Panc1 (cell line): ENCODE measurements around the gene NTMT1. TPM values are rescaled to one million over a fixed set of nuclear protein-coding genes. Genes with fewer than 3 reads are reported as not detected.

Experiments used
- ATAC-seq: fragments of 200-7000 bp; cut with Tn5 transposase; 2 replicates; pipeline ENCODE4 v1.9.1; 2020; ENCODE audit warnings: mild to moderate bottlenecking, moderate library complexity
- BruUV-seq: library from RNA; stranded (reverse); fragments of 400-500 nt; replicated peaks from 2 replicates; lab custom pipeline; 2021; lab: Mats Ljungman, UMichigan
- CTCF ChIA-PET: fragments of 300-600 bp; sonication (Branson Sonifier 250); formaldehyde crosslinking; loops from one replicate; lab custom pipeline; 2022; ENCODE audit warnings: antibody characterized with exemption; lab: Charles Lee
- POLR2A ChIA-PET: fragments of 300-600 bp; sonication (Branson Sonifier 250); formaldehyde crosslinking; loops from one replicate; lab custom pipeline; 2022; ENCODE audit warnings: antibody characterized with exemption; lab: Charles Lee
- DNase-seq: peaks from one replicate; pipeline ENCODE4 v3.0.0-alpha.2; 2010; ENCODE audit warnings: low read depth, low spot score
- H3K27ac ChIP-seq: 2 replicates; pipeline ENCODE4 v1.5.1; 2011; ENCODE audit warnings: mild to moderate bottlenecking, low read length, inconsistent platforms
- H3K27me3 ChIP-seq: fragments of 200-500 bp; sonication (Bioruptor generic); 2 replicates; pipeline ENCODE4 v1.6.0; 2014; ENCODE audit warnings: low read length, inconsistent platforms; ENCODE audit not compliant: control insufficient read depth, insufficient read depth
- H3K36me3 ChIP-seq: fragments of 200-500 bp; sonication (Bioruptor generic); 2 replicates; pipeline ENCODE4 v1.5.1; 2014; ENCODE audit warnings: inconsistent platforms, mild to moderate bottlenecking, low read length, moderate library complexity; ENCODE audit not compliant: control insufficient read depth, insufficient read depth
- H3K4me1 ChIP-seq: 2 replicates; pipeline ENCODE4 v1.5.1; 2011; ENCODE audit warnings: inconsistent platforms, mild to moderate bottlenecking, low read length, moderate library complexity; ENCODE audit not compliant: control insufficient read depth, insufficient read depth
- H3K4me3 ChIP-seq, 2 experiments: 2 replicates each; pipeline ENCODE4 v1.5.1; 2011 to 2012; ENCODE audit warnings: low read depth in 2 of 2, low read length in 2 of 2, mild to moderate bottlenecking in 2 of 2, inconsistent platforms in 1 of 2, moderate library complexity in 1 of 2
- H3K9me3 ChIP-seq: fragments of 200-500 bp; sonication (Bioruptor generic); 2 replicates; pipeline ENCODE4 v1.5.1; 2014; ENCODE audit warnings: low read depth, mild to moderate bottlenecking, inconsistent platforms, low read length, moderate library complexity; ENCODE audit not compliant: control insufficient read depth, insufficient read depth
- POLR2AphosphoS5 ChIP-seq: IDR thresholded peaks from 2 replicates; pipeline ENCODE4 v1.6.1; 2012; ENCODE audit warnings: mild to moderate bottlenecking, low read depth, low read length, moderate library complexity
- SIN3A ChIP-seq: IDR thresholded peaks from 2 replicates; pipeline ENCODE4 v1.6.1; 2012; ENCODE audit warnings: low read depth, mild to moderate bottlenecking, low read length, moderate library complexity, borderline replicate concordance; ENCODE audit not compliant: insufficient read depth
- TCF7L2 ChIP-seq: IDR thresholded peaks from 2 replicates; pipeline ENCODE4 v1.6.1; 2011; ENCODE audit warnings: mild to moderate bottlenecking, low read depth, low read length, inconsistent platforms
- in situ Hi-C: cut with HindIII; loops from 2 replicates; pipeline ENCODE4 v1.10.0; 2016; ENCODE audit warnings: low sequenced_read_pairs, low pct_unique_long_range_greater_than_20kb
- intact Hi-C: fragments of 100-400 bp; cut with micrococcal nuclease; formaldehyde crosslinking; loops from one replicate; pipeline ENCODE4 v1.10.0; 2022; ENCODE audit not compliant: unreplicated experiment
- total RNA-seq: library from RNA; stranded (reverse); gene quantifications from one replicate; pipeline ENCODE4 v1.2.1, GENCODE V29; 2021; ENCODE audit not compliant: unreplicated experiment
- TF ChIP-seq, protein P1 (sequence below), 2 experiments: IDR thresholded peaks; 2 replicates each; pipeline ENCODE4 v1.6.1; 2011 to 2012; ENCODE audit warnings: low read depth in 2 of 2, control low read depth in 1 of 2, low read length in 1 of 2, mild to moderate bottlenecking in 1 of 2, moderate library complexity in 1 of 2; ENCODE audit not compliant: insufficient read depth in 1 of 2
- TF ChIP-seq, protein P2 (sequence below): fragments of 450-650 bp; IDR thresholded peaks from 2 replicates; pipeline ENCODE4 v1.5.1; 2017; ENCODE audit warnings: mild to moderate bottlenecking

Gene NTMT1
- total RNA-seq, 1 experiment from 2014 or later: 47.5 TPM

DNA sequence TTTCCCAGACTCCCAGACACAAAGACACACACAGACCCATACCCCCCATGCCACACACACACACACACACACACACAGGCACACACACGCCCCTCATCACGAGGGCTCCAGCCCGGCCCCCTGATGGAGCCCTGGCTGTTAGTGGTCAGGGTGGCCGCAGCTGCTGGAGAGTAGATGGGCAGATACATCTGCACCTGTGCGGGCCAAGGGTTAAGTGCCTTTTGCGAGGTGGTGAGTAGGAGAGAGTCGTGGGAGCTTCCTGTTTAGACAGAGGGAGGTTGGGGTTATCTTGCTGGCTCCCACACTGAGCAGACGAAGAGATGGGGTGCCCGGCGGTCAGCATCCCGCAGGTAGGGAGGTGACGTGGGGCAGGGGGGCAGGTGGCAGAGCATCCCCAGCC, 47.6 kb downstream of the NTMT1 start:
- H3K36me3 ChIP-seq: no peaks in the 10 kb centered on the region
- no peak for DNase-seq
- no peaks in the 10 kb centered on the region for H3K9me3 ChIP-seq
- H3K27me3 ChIP-seq: no peaks in the 10 kb centered on the region
- in situ Hi-C loops (no loop called here), intact Hi-C loops (no loop called here)
- H3K4me3 ChIP-seq: no peak overlapping the region
- ATAC-seq: no peak
- POLR2A ChIA-PET: interaction anchor here (0.6 kb wide), 1 partner anchor 53 kb away, joined by 5 read pairs; no protein-coding TSS in a partner anchor
- H3K27ac ChIP-seq: no peak overlapping the region
- CTCF ChIA-PET: no interaction called here
- no peaks in the 10 kb centered on the region for H3K4me1 ChIP-seq
- no TSS peak for BruUV-seq
- no peak for TF ChIP-seq SIN3A
- no peak for TF ChIP-seq POLR2AphosphoS5
- TF ChIP-seq TCF7L2: no peak
- TF ChIP-seq, protein P1, sequence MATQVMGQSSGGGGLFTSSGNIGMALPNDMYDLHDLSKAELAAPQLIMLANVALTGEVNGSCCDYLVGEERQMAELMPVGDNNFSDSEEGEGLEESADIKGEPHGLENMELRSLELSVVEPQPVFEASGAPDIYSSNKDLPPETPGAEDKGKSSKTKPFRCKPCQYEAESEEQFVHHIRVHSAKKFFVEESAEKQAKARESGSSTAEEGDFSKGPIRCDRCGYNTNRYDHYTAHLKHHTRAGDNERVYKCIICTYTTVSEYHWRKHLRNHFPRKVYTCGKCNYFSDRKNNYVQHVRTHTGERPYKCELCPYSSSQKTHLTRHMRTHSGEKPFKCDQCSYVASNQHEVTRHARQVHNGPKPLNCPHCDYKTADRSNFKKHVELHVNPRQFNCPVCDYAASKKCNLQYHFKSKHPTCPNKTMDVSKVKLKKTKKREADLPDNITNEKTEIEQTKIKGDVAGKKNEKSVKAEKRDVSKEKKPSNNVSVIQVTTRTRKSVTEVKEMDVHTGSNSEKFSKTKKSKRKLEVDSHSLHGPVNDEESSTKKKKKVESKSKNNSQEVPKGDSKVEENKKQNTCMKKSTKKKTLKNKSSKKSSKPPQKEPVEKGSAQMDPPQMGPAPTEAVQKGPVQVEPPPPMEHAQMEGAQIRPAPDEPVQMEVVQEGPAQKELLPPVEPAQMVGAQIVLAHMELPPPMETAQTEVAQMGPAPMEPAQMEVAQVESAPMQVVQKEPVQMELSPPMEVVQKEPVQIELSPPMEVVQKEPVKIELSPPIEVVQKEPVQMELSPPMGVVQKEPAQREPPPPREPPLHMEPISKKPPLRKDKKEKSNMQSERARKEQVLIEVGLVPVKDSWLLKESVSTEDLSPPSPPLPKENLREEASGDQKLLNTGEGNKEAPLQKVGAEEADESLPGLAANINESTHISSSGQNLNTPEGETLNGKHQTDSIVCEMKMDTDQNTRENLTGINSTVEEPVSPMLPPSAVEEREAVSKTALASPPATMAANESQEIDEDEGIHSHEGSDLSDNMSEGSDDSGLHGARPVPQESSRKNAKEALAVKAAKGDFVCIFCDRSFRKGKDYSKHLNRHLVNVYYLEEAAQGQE (IDR thresholded peaks at IDR 0.05; ENCODE audit: insufficient read depth in 1 of 2, low read depth in 2 of 2, low read length in 1 of 2): no peak
- TF ChIP-seq, protein P2, sequence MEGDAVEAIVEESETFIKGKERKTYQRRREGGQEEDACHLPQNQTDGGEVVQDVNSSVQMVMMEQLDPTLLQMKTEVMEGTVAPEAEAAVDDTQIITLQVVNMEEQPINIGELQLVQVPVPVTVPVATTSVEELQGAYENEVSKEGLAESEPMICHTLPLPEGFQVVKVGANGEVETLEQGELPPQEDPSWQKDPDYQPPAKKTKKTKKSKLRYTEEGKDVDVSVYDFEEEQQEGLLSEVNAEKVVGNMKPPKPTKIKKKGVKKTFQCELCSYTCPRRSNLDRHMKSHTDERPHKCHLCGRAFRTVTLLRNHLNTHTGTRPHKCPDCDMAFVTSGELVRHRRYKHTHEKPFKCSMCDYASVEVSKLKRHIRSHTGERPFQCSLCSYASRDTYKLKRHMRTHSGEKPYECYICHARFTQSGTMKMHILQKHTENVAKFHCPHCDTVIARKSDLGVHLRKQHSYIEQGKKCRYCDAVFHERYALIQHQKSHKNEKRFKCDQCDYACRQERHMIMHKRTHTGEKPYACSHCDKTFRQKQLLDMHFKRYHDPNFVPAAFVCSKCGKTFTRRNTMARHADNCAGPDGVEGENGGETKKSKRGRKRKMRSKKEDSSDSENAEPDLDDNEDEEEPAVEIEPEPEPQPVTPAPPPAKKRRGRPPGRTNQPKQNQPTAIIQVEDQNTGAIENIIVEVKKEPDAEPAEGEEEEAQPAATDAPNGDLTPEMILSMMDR: no peak

DNA sequence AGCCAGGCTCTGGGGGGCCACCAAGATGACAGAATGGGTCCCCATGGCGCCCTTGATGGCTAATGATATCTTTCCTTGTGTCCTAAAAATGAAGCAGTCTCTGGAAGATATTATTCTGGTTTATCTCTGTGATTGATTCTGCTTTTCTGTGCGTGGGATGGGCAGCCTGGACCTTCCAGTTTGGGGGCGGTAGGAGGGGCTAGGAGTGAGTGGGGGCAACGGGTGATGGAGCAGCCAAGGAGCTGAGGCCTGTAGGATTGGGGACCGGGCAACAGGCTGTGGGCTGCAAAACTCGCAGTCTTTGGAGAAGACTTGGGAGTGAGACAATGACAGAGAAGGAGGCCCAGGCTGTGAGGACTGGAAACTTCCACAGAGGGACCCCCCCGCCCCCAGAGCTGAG, 48.3 kb downstream of the NTMT1 start:
- H3K9me3 ChIP-seq: no peaks in the 10 kb centered on the region
- ChIA-PET CTCF (no interaction called here), POLR2A (no interaction called here)
- no peak for ATAC-seq
- no peak overlapping the region for H3K4me3 ChIP-seq
- no peaks in the 10 kb centered on the region for H3K36me3 ChIP-seq
- H3K27me3 ChIP-seq: no peaks in the 10 kb centered on the region
- no TSS peak for BruUV-seq
- intact Hi-C loops: no loop called here
- in situ Hi-C loops: no loop called here
- TF ChIP-seq POLR2AphosphoS5 (no peak), TCF7L2 (no peak), SIN3A (no peak)
- TF ChIP-seq, protein P2: no peak
- TF ChIP-seq, protein P1 (IDR thresholded peaks at IDR 0.05; ENCODE audit: insufficient read depth in 1 of 2, low read depth in 2 of 2, low read length in 1 of 2): no peak
- H3K27ac ChIP-seq: no peak overlapping the region
- no peaks in the 10 kb centered on the region for H3K4me1 ChIP-seq
- no peak for DNase-seq
